Activated T-cell treated with anti-CD3 and anti-CD28 coated beads, Interleukin-2, amount 50 U/mL, for 72 hours (primary cell): ENCODE measurements around the gene C1orf174. TPM values are rescaled to one million over a fixed set of nuclear protein-coding genes. Genes with fewer than 3 reads are reported as not detected.

Experiments used
- ATAC-seq, 2 donors: fragments of 150-1000 bp; cut with Tn5 transposase; replicated peaks in 1 of 2; 2 replicates each; pipeline ENCODE4 v1.10.0; 2021; ENCODE audit warnings: moderate library complexity in 2 of 2, mild to moderate bottlenecking in 1 of 2
- DNase-seq, 2 donors: peaks; one replicate each; pipeline ENCODE4 v3.0.0; 2021 to 2022; ENCODE audit warnings: mixed read lengths in 1 of 2
- H3K27ac Mint-ChIP-seq: one replicate; pipeline ENCODE4 v1.8.0; 2022; ENCODE audit warnings: mild to moderate bottlenecking, moderate library complexity, mixed read lengths
- H3K27me3 Mint-ChIP-seq: one replicate; pipeline ENCODE4 v1.8.0; 2022; ENCODE audit warnings: low read depth, mixed read lengths
- H3K36me3 Mint-ChIP-seq, 2 donors: one replicate each; pipeline ENCODE4 v1.8.0; 2022; ENCODE audit warnings: mixed read lengths in 2 of 2, mild to moderate bottlenecking in 1 of 2; ENCODE audit not compliant: insufficient read depth in 2 of 2
- H3K4me1 Mint-ChIP-seq: one replicate; pipeline ENCODE4 v1.8.0; 2022; ENCODE audit warnings: low read depth, mixed read lengths
- H3K4me3 Mint-ChIP-seq, 2 donors: one replicate each; pipeline ENCODE4 v1.8.0; 2022; ENCODE audit warnings: mild to moderate bottlenecking in 2 of 2, mixed read lengths in 2 of 2, moderate library complexity in 2 of 2
- H3K9me3 Mint-ChIP-seq, 2 donors: one replicate each; pipeline ENCODE4 v1.8.0; 2022; ENCODE audit warnings: mixed read lengths in 2 of 2
- total RNA-seq, 2 donors: library from RNA; stranded (reverse); gene quantifications; one replicate each; pipeline ENCODE4 v1.2.3, GENCODE V29; 2022

Gene C1orf174
- total RNA-seq, 2 donors from 2014 or later, result 30.8 to 43.7 TPM

DNA sequence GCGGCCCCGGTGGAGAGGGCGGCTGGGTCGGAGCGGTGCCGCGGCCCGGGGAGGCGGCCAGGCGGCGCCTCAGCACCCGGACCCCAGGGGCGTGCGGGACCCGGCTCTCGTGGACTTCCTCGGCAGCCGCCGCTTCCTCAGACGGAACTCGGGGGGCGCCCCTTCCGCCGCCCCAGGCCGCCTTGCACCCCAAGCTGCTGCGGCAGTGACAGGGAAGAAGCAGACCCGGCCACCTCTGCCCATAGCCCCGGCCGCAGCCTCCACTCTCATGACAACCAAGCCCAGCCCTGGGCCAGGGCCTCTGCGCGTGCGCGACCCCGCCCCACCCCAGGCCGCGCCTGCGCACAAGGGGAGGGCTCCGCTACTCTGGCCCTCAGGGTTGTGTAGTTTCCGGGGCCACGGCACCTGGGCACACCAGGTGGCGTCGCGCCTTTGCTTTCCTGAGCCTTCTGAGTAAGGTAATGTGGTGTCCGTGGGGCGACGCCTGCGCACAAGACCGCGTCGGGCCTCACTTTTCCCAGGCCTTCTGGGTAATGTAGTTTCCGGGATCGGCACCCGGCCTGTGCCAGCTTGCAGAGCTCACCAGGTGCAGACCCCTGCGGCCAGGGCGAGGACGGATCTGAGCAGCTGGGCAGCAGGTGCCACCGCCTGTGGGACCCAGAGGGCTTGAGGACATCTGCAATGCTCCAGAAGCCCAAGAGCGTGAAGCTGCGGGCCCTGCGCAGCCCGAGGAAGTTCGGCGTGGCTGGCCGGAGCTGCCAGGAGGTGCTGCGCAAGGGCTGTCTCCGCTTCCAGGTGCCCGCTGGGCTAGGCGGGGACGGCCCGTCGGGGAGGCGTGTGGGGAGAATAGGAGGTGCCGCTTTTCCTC lies 42.9 kb downstream of the C1orf174 start, which contains the start of the genes CEP104 and DFFB:
CEP104 (minus strand) TSS at position 289 of the 868 bp plus-strand sequence. CDS start 4,804 bp downstream, outside the sequence.
DFFB (plus strand) TSS at position 554 of the 868 bp plus-strand sequence; CDS start at position 682, 128 bp downstream.
- peak within 1 kb of the TSS; percentile 95 to 97 for H3K4me3 Mint-ChIP-seq
- DNase-seq (peak; percentile 96 to 98), ATAC-seq (peak; percentile 97 to 98)
- no peaks in the 10 kb centered on the region for H3K9me3 Mint-ChIP-seq
- no peaks in the 10 kb centered on the region for H3K36me3 Mint-ChIP-seq
- no peaks in the 10 kb centered on the region for H3K27me3 Mint-ChIP-seq
- peak within 1 kb of the TSS; percentile 93 for H3K27ac Mint-ChIP-seq
- peaks cover 38% of the 10 kb centered on the region for H3K4me1 Mint-ChIP-seq

DNA sequence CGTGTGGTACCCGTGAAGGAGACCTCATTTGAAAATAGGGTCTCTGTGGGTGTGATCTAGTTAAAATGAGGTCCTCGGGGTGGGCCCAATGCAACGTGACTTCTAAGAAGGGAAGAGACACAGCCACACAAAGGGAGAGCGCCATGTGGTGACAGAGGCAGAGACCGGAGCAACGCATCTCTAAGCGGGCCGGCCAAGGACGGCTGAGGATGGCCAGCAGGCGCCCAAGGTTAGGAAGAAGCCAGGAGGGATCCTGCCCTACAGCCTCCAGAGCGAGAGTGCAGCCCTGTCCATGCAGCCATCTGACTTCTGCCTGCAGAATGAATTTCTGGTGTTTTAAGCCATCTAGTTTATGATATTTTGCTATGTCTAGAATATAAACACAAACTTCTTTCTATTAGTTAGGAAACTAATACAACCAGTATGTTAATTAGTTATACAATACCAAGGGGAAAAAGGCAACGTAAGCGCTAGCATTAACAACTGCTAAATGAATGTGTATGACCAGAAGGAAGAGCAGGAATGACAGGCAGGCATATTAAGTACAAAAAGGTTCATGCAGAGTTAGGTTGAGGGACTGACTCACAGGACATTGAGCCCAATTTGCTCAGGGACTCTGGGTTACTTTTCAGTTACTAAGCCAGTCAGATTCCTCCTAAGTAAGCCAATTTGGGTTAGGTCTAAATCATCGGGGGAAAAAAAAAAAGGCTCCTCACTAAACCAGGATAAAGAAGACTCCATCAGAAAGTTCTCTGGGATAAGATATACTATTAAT lies 47.2 kb downstream of the C1orf174 start:
- Mint-ChIP-seq H3K27ac (no peak overlapping the region), H3K4me1 (peaks cover 25% of the 10 kb centered on the region), H3K36me3 (peaks cover 0 to 3% of the 10 kb centered on the region in 2 donors), H3K9me3 (no peaks in the 10 kb centered on the region), H3K4me3 (peak overlapping the region in 1 of 2 donors; percentile 17), H3K27me3 (no peaks in the 10 kb centered on the region)
- ATAC-seq, result no peak
- DNase-seq, result no peak

DNA sequence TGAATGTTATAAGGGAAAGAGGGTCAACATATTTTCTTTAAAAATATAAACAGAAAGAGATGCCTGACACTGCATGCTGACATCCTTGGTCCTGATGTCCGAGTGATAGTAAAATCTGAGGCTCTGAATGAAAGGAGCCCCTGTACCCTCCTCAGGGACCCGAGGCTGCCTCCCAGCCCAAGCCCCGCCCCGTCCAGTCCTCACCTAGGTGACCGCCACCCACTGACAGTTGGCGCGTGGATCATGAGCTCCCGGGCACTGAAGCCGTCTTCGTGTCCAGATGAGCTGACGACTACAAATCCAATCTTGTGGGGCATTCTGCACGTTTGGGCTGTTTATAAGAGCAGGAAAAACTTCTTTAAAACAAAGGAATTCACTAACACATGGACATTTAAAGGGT lies 48.0 kb downstream of the C1orf174 start:
- Mint-ChIP-seq H3K27ac (no peak overlapping the region), H3K4me3 (no peak overlapping the region), H3K36me3 (peaks cover 0 to 3% of the 10 kb centered on the region in 2 donors), H3K27me3 (no peaks in the 10 kb centered on the region), H3K4me1 (peaks cover 25% of the 10 kb centered on the region), H3K9me3 (no peaks in the 10 kb centered on the region)
- ATAC-seq (no peak), DNase-seq (no peak)

DNA sequence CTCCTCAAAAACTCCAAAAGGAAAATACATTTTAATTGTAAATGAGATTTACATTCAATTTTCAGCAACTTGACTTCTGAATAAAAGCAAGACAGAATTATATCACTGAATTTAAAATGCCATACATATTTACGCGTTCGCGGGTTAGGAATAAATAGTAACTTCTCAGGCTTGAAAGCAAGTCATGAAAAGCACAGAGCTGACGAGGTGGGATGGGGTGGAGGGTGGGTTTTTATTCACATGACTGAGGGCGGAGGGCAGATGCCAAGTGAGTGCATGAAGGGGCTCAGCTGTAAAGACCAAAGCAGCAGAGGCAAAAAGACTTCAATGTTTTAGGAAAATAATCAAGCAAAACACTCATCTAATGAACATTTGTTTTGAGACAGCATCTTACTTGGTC lies 48.8 kb downstream of the C1orf174 start:
- Mint-ChIP-seq H3K4me1 (peaks cover 25% of the 10 kb centered on the region), H3K36me3 (peaks cover 0 to 4% of the 10 kb centered on the region in 2 donors), H3K27ac (no peak overlapping the region), H3K27me3 (no peaks in the 10 kb centered on the region), H3K4me3 (no peak overlapping the region), H3K9me3 (no peaks in the 10 kb centered on the region)
- ATAC-seq, result no peak
- DNase-seq, result no peak

DNA sequence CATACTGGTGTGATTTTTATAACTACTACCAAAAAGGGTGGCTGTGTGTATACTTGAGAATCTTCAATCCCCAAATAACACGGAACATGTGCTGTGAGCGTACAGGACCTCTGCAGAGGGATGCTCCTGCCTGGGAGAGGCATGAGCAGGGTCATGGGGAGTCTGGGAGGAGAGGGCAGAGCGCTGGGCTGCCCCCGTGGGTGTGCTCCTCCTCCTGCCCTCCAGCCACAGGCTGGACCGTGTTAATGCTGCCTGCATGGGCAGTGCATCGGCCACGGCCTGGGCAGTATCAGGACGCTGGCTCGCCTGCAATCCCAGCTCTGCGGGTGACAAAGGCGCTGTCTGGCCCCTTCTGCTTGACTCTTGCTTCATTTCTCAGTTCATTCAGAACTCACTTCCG lies 49.2 kb downstream of the C1orf174 start:
- no peaks in the 10 kb centered on the region for H3K27me3 Mint-ChIP-seq
- no peak overlapping the region for H3K4me3 Mint-ChIP-seq
- no peak for DNase-seq
- peaks cover 0 to 4% of the 10 kb centered on the region in 2 donors for H3K36me3 Mint-ChIP-seq
- H3K4me1 Mint-ChIP-seq, result peaks cover 21% of the 10 kb centered on the region
- no peak overlapping the region for H3K27ac Mint-ChIP-seq
- ATAC-seq, result no peak
- no peaks in the 10 kb centered on the region for H3K9me3 Mint-ChIP-seq

DNA sequence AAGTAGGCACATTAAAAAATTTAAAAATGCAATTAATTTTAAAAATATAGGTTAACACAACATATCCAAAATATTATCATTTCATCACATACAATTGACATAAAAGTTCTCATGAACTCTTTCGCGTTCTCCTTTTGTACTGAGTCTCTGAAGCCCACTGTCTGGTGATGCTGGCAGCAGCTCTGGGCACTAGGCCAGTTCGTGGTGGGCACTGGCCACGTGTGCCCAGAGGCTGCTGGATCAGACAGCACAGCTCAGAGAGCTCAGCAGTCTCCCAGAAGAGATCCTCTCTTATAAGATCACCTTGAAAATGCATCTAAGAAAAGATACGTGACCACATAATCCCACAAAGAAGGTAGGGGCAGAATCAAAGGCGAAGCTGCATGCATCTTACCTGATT lies 53.0 kb downstream of the C1orf174 start:
- H3K36me3 Mint-ChIP-seq, result peaks cover 3 to 4% of the 10 kb centered on the region in 2 donors

DNA sequence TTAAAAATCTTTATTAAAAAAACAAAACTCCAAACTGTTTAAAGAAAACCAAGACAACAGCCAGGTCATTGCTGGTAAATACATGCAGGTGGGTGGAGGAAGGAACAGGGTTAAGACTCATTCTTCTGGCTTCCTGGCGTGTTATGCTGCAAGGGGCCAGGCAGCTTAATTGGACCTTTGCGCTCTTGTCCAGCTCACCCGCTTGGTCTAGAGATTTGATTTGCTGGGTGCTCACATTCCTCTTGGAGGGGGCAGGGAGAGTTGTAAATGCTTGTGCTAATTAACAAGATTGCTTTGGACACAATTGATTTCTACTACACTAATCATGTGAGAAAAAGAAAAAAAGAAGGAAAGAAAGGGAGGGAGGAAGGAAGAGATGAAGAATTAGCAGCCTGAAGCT lies 53.5 kb downstream of the C1orf174 start:
- DNase-seq, result no peak
- Mint-ChIP-seq H3K4me1 (no peaks in the 10 kb centered on the region), H3K27ac (no peak overlapping the region), H3K36me3 (peaks cover 3 to 4% of the 10 kb centered on the region in 2 donors), H3K9me3 (no peaks in the 10 kb centered on the region), H3K4me3 (no peak overlapping the region), H3K27me3 (no peaks in the 10 kb centered on the region)
- no peak for ATAC-seq

More for the DNA sequence above, 53.0 kb downstream of the C1orf174 start:
- Mint-ChIP-seq H3K4me1 (no peaks in the 10 kb centered on the region), H3K4me3 (no peak overlapping the region), H3K27ac (no peak overlapping the region), H3K27me3 (no peaks in the 10 kb centered on the region), H3K9me3 (no peaks in the 10 kb centered on the region)
- no peak for DNase-seq
- no peak for ATAC-seq

DNA sequence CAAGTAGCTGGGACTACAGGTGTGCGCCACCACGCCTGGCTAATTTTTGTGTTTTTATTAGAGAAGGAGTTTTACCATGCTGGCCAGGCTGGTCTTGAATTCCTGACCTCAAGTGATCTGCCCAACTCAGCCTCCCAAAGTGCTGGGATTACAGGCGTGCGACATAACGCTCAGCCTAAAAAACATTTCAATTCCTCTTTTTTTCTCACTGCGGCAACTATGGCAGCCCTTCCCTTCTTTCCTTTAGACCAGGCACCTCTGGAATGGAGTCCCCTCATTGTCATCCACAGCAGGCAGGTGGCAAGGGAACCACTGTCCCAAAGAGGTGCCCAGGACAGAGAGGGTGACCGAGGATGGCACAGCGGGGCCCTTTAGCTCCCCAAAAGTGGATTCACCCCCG lies 57.2 kb downstream of the C1orf174 start:
- Mint-ChIP-seq H3K4me3 (no peak overlapping the region), H3K9me3 (peaks cover 0 to 2% of the 10 kb centered on the region in 2 donors), H3K27me3 (no peaks in the 10 kb centered on the region), H3K4me1 (no peaks in the 10 kb centered on the region), H3K27ac (no peak overlapping the region), H3K36me3 (peaks cover 11 to 15% of the 10 kb centered on the region in 2 donors)
- DNase-seq (no peak), ATAC-seq (no peak)

DNA sequence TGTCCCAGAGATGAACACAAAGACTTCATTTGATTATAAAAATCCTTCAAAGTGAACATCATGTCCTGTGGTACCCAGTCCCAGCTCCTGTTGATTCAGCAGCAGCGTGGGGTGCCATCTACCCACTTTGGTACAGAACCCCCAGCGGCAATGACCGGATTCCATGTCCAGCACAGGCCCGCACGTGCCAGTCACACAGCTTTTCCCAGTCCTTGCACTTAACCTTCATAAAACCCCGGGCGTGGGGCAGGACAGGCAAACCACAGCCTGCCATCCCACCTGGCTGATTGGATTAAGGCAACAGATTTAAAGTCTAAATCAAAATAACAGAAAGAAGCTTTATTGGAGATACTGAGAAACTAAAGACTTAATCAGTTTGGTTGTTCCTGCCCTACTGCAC lies 58.6 kb downstream of the C1orf174 start:
- Mint-ChIP-seq H3K4me1 (no peaks in the 10 kb centered on the region), H3K9me3 (peaks cover 0 to 6% of the 10 kb centered on the region in 2 donors), H3K36me3 (peaks cover 16 to 23% of the 10 kb centered on the region in 2 donors), H3K27me3 (no peaks in the 10 kb centered on the region), H3K4me3 (no peak overlapping the region), H3K27ac (no peak overlapping the region)
- DNase-seq (no peak), ATAC-seq (no peak)

Other genes starting within 250 kb of the C1orf174 start
- 1 to 10 TPM in 1 of 2 donors, under 1 TPM in 1; 0.65 to 1.3 TPM for gene TP73, start 247.8 kb downstream of the C1orf174 start, total RNA-seq
- not detected for gene CCDC27, start 147.8 kb downstream of the C1orf174 start, total RNA-seq
- 1 to 10 TPM; 2.5 to 3.4 TPM for gene SMIM1, start 127.5 kb downstream of the C1orf174 start, total RNA-seq
- 10 to 100 TPM; 37.7 to 48.7 TPM for gene LRRC47, start 103.8 kb downstream of the C1orf174 start, total RNA-seq
- 10 to 100 TPM; 37.4 to 48.1 TPM for gene CEP104, start 43.1 kb downstream of the C1orf174 start, total RNA-seq
- gene DFFB, start 42.8 kb downstream of the C1orf174 start, total RNA-seq, result 1 to 10 TPM; 8.2 to 8.6 TPM